Stimulated activated effector memory CD8-positive, alpha-beta T cell treated with anti-CD3 and anti-CD28 coated beads, Interleukin-12 subunit alpha, Interleukin-12 subunit beta, amount 100 ng/mL, for 72 hours (primary cell): Measurements from ENCODE around the gene PHF23.

ENCODE experiments used
- ATAC-seq: fragments of 150-1000 bp; cut with Tn5 transposase; 2 replicates; pipeline ENCODE4 v1.10.0; 2021
- DNase-seq, 2 donors: peaks; one replicate each; pipeline ENCODE4 v3.0.0; 2021 to 2022; ENCODE audit warnings: low spot score in 2 of 2
- H3K27ac Mint-ChIP-seq: one replicate; pipeline ENCODE4 v1.8.0; 2022; ENCODE audit warnings: mild to moderate bottlenecking, mixed read lengths
- H3K36me3 Mint-ChIP-seq: one replicate; pipeline ENCODE4 v1.8.0; 2022; ENCODE audit warnings: mild to moderate bottlenecking, mixed read lengths
- H3K4me1 Mint-ChIP-seq: one replicate; pipeline ENCODE4 v1.8.0; 2022; ENCODE audit warnings: mixed read lengths
- H3K4me3 Mint-ChIP-seq: one replicate; pipeline ENCODE4 v1.8.0; 2022; ENCODE audit warnings: mild to moderate bottlenecking, mixed read lengths
- H3K9me3 Mint-ChIP-seq: one replicate; pipeline ENCODE4 v1.8.0; 2022; ENCODE audit warnings: mixed read lengths

PHF23 gene

GRCh38 chr17:7239091-7240027, at the start of gene PHF23:
PHF23 (minus strand) TSS chr17:7239457; CDS start chr17:7239279, 178 bp downstream.
- DNase-seq (peak; percentile 93 to 99), ATAC-seq (peak; percentile 77)
- H3K9me3 Mint-ChIP-seq, result no peaks in the 10 kb centered on the region
- peak within 1 kb of the TSS; percentile 99 for H3K4me3 Mint-ChIP-seq
- H3K36me3 Mint-ChIP-seq, result peaks cover 96% of the 10 kb centered on the region
- H3K27ac Mint-ChIP-seq, result peak within 1 kb of the TSS; percentile 97
- peaks cover 75% of the 10 kb centered on the region for H3K4me1 Mint-ChIP-seq

DNA sequence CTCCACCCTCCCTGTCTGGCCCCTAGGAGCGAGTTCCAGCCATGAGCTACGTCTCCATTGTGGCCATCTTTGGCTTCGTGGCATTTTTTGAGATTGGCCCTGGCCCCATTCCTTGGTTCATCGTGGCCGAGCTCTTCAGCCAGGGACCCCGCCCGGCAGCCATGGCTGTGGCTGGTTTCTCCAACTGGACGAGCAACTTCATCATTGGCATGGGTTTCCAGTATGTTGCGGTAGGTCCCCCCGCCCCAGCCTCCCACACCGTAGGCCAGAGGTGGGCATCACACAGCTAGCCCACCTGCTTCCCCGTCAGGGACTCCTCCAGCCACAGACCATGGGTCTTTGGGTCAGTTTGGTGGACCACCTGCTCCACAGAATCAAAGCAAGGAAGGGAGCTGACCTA, 46.4 kb upstream of the PHF23 start:
- no peak for ATAC-seq

DNA sequence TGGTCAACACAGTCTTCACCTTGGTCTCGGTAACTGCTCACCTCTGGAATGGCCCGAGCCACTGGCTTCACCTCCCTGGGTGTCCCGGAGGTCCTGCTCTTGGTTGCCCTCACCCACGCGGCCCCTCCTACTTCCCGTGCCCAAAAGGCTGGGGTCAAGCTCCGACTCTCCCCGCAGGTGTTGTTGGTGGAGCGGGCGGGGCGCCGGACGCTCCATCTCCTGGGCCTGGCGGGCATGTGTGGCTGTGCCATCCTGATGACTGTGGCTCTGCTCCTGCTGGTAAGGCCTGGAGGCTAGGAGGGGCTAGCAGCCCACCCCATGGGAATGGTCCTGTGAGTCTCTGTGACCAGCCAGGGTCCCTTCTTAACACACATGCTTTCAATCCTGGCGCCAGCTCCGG, 45.7 kb upstream of the PHF23 start:
- ATAC-seq, result no peak
- DNase-seq, result no peak
- Mint-ChIP-seq H3K4me3 (no peak overlapping the region), H3K36me3 (no peaks in the 10 kb centered on the region), H3K9me3 (no peaks in the 10 kb centered on the region), H3K27ac (no peak overlapping the region), H3K4me1 (peaks cover 26% of the 10 kb centered on the region)

More for the DNA sequence above, 46.4 kb upstream of the PHF23 start:
- Mint-ChIP-seq H3K36me3 (no peaks in the 10 kb centered on the region), H3K9me3 (no peaks in the 10 kb centered on the region), H3K4me3 (no peak overlapping the region), H3K27ac (no peak overlapping the region), H3K4me1 (peaks cover 18% of the 10 kb centered on the region)
- DNase-seq, result no peak

DNA sequence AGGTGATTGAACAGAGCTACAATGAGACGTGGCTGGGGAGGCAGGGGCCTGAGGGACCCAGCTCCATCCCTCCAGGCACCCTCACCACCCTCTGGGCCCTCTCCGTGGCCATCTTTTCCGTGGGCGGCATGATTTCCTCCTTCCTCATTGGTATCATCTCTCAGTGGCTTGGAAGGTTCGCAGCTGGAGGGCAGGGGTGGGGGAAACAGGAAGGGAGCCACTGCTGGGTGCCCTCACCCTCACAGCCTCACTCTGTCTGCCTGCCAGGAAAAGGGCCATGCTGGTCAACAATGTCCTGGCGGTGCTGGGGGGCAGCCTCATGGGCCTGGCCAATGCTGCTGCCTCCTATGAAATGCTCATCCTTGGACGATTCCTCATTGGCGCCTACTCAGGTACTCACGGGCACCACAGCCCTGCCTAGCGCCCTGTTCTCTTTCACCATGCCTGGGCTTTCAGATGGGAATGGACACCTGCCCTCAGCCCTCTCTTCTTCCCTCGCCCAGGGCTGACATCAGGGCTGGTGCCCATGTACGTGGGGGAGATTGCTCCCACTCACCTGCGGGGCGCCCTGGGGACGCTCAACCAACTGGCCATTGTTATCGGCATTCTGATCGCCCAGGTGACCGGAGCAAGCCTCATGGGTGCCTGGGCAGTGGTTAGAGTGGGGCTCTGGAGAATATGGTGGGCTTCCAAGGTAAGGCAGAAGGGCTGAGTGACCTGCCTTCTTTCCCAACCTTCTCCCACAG, 44.4 kb upstream of the PHF23 start:
- Mint-ChIP-seq H3K9me3 (no peaks in the 10 kb centered on the region), H3K27ac (no peak overlapping the region), H3K4me3 (peak overlapping the region; percentile 76), H3K4me1 (peaks cover 26% of the 10 kb centered on the region), H3K36me3 (no peaks in the 10 kb centered on the region)
- ATAC-seq (no peak), DNase-seq (no peak)

DNA sequence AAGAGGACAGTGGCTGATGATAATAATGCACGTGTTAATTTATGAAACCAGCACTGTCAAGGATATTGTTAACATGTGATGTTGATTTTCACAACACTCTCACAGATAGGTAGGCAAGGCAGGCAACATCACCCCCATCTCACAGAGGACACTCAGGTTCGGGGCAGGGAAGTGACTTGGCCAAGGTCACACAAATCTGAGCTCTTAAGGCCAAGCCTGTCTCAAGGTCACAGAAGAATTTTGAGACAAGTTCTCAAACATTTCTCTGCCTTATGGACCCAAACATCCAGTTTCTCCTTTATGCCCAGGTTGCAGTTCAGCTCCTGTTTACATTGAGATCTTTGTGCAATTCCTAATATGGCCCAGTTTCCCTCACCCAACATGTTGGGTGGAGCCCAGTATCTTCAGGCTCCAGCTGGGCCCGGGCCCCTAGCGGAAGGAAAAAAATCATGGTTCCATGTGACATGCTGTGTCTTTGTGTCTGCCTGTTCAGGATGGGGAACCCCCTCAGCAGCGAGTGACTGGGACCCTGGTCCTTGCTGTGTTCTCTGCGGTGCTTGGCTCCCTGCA, 43.6 kb upstream of the PHF23 start:
- Mint-ChIP-seq H3K36me3 (no peaks in the 10 kb centered on the region), H3K27ac (no peak overlapping the region), H3K9me3 (no peaks in the 10 kb centered on the region), H3K4me3 (peak overlapping the region; percentile 76), H3K4me1 (peaks cover 26% of the 10 kb centered on the region)
- ATAC-seq, result no peak
- no peak for DNase-seq

- no peaks in the 10 kb centered on the region for H3K36me3 Mint-ChIP-seq
- no peak for DNase-seq
- H3K9me3 Mint-ChIP-seq, result no peaks in the 10 kb centered on the region
- H3K4me3 Mint-ChIP-seq, result peak overlapping the region; percentile 76
- no peak overlapping the region for H3K27ac Mint-ChIP-seq
- H3K4me1 Mint-ChIP-seq, result peaks cover 26% of the 10 kb centered on the region
- no peak for ATAC-seq
These were observed 42.9 kb upstream of the PHF23 start for GRCh38 chr17:7281953-7282751.

GRCh38 chr17:7281074-7281952, 42.1 kb upstream of the PHF23 start, which contains the start of gene SLC2A4:
SLC2A4 (plus strand) TSS chr17:7281718; CDS start chr17:7281935, 217 bp downstream.
- Mint-ChIP-seq H3K36me3 (no peaks in the 10 kb centered on the region), H3K9me3 (no peaks in the 10 kb centered on the region), H3K27ac (no peak within 1 kb of the TSS), H3K4me3 (peak within 1 kb of the TSS; percentile 76), H3K4me1 (peaks cover 26% of the 10 kb centered on the region)
- DNase-seq, result peak; percentile 73 to 90
- peak; percentile 88 for ATAC-seq

DNA sequence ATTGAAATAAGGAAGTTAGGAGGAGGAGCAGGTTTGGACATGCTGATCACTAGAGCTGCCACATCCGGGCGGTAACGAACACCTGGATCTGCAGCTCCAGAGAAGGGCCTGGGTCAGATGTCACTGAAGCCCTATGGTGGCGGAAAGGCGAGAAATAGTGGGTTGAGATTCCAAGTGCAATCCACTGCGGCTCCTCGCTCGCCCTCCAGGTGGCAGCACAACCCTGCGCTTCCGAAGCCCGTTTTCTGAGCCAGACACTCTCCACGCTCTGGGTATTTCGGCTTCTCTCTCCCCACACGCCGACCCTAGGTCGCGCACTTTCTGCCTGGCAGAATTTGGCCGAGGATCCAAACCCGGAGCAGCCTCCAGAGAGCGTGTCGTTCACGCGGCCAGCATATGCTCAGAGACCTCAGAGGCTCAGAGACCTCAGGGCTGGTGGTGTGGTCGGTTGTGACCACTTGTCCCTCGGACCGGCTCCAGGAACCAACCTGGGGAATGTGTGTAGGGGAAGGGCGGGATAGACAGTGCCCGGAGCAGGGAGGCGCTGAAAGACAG, 41.3 kb upstream of the PHF23 start:
- no peaks in the 10 kb centered on the region for H3K36me3 Mint-ChIP-seq
- H3K4me3 Mint-ChIP-seq, result peak overlapping the region; percentile 76
- ATAC-seq (peak; percentile 71), DNase-seq (peak in 1 of 2 donors; percentile 92)
- no peaks in the 10 kb centered on the region for H3K9me3 Mint-ChIP-seq
- H3K27ac Mint-ChIP-seq, result no peak overlapping the region
- peaks cover 26% of the 10 kb centered on the region for H3K4me1 Mint-ChIP-seq

DNA sequence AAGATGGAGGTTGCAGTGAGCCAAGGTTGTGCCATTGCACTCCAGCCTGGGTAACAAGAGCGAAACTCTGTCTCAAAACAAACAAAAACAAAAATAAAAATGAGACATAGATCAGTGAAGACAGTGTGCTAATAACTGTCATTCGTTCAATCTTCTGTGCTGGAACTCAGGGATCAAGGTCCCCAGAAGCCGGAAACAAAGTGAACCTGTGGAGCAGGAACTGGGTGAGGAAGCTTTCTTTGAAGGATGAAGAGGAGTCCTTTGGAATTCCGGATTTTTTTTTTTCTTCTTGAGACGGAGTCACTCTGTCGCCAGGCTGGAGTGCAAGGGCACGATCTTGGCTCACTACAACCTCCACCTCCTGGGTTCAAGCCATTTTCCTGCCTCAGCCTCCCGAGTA, 40.2 kb upstream of the PHF23 start:
- DNase-seq (no peak), ATAC-seq (no peak)
- H3K9me3 Mint-ChIP-seq, result no peaks in the 10 kb centered on the region
- H3K27ac Mint-ChIP-seq, result no peak overlapping the region
- peaks cover 26% of the 10 kb centered on the region for H3K4me1 Mint-ChIP-seq
- H3K4me3 Mint-ChIP-seq, result peak overlapping the region; percentile 76
- H3K36me3 Mint-ChIP-seq, result no peaks in the 10 kb centered on the region

DNA sequence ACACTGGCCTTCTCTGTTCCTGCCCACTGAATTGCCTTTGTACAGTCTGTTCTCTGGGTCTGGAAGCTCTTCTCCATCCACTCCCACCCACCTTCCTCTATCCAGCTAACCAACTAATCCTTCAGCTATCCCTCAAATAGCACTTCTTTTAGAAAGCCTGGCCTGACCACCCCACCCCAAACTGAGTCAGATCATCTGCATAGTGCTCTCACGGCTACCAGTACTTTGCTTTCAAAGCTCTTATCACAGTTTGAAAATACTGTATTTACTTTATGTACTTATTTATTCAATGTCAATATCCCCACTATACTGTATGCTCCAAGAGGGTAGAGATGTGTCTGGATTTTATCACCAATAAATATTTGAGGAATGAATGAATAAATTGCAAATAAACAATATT, 27.5 kb upstream of the PHF23 start:
- no peaks in the 10 kb centered on the region for H3K9me3 Mint-ChIP-seq
- no peak overlapping the region for H3K27ac Mint-ChIP-seq
- H3K36me3 Mint-ChIP-seq, result peaks cover 14% of the 10 kb centered on the region
- ATAC-seq, result no peak
- DNase-seq, result no peak
- H3K4me3 Mint-ChIP-seq, result no peak overlapping the region
- H3K4me1 Mint-ChIP-seq, result peaks cover 23% of the 10 kb centered on the region

DNA sequence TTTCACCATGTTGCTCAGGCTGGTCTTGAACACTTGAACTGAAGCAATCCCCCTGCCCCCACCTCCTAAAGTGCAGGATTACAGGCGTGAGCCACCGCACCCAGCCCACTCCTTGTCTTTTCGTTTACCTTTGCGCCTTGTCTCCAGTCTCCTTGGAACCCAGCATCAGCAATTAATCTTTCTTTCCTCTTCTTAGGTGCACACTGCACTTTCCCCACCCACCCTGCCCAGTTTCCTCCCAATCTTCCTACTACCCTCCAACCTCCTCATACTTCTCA, 24.5 kb upstream of the PHF23 start:
- DNase-seq (no peak), ATAC-seq (no peak)
- H3K36me3 Mint-ChIP-seq, result peaks cover 31% of the 10 kb centered on the region
- no peaks in the 10 kb centered on the region for H3K9me3 Mint-ChIP-seq
- H3K4me3 Mint-ChIP-seq, result peak overlapping the region; percentile 75
- H3K27ac Mint-ChIP-seq, result peak overlapping the region; percentile 85
- peaks cover 26% of the 10 kb centered on the region for H3K4me1 Mint-ChIP-seq

DNA sequence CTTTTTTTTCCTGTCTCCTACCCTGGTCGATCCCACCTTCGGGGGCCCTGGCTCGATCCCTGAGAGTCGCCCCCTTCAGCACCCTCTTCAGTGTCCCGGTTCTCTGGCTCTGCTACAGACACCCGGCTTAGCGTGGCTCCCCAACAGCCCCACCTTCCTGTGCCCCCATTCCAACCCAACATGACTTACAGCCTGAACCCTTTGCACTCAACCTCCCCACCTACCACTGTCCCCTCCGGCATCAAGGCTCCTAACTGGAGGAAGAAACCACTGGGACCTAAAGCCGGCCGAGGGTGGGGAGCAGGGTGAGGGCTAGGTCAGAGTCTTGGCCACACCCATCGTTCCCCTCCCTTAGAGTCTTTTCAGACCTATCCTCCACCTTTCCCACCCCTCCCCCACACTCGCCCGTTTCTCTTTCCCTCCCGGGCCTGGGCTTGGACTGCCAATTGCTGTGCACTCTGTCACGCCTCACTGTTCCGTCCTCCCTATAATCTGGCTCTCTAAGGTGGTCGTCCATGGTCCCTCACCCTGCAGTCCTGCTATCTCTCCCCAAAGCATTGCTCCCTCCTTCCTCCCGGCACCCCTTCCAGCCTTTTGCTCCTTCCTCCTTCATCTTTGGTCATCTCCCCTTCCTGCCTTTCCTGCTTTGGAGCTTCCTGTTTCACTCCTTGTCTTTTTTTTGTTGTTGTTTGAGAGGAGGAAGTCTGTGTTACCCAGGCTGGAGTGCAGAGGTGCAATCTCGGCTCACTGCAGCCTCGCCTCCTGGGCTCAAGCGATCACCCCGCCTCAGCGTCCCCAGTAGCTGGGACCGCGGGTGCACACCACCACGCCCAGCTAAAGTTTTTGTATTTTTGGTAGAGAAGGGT, 23.9 kb upstream of the PHF23 start:
- no peaks in the 10 kb centered on the region for H3K9me3 Mint-ChIP-seq
- H3K4me3 Mint-ChIP-seq, result peak overlapping the region; percentile 75
- H3K36me3 Mint-ChIP-seq, result peaks cover 37% of the 10 kb centered on the region
- H3K27ac Mint-ChIP-seq, result peak overlapping the region; percentile 85
- DNase-seq (no peak), ATAC-seq (peak; percentile 22)
- peaks cover 26% of the 10 kb centered on the region for H3K4me1 Mint-ChIP-seq

GRCh38 chr17:7262192-7262934, 23.1 kb upstream of the PHF23 start, which contains the start of gene CLDN7:
CLDN7 (minus strand) TSS chr17:7262478; CDS start chr17:7262043, 435 bp downstream.
- peaks cover 26% of the 10 kb centered on the region for H3K4me1 Mint-ChIP-seq
- H3K36me3 Mint-ChIP-seq, result peaks cover 45% of the 10 kb centered on the region
- peak within 1 kb of the TSS; percentile 75 for H3K4me3 Mint-ChIP-seq

More at GRCh38 chr17:7262192-7262934, 23.1 kb upstream of the PHF23 start, which contains the start of gene CLDN7:
- peak within 1 kb of the TSS; percentile 85 for H3K27ac Mint-ChIP-seq
- DNase-seq (no peak), ATAC-seq (no peak)
- H3K9me3 Mint-ChIP-seq, result no peaks in the 10 kb centered on the region
